Measurements from ENCODE around the gene HDAC8. TPM values are rescaled to one million over a fixed set of nuclear protein-coding genes. Genes with fewer than 3 reads are reported as not detected.

HDAC8 gene
- total and polyA plus RNA-seq, 2 donors (not counting 1 experiment from before 2014, with no cell fraction given): 13.3 to 41.9 TPM

DNA sequence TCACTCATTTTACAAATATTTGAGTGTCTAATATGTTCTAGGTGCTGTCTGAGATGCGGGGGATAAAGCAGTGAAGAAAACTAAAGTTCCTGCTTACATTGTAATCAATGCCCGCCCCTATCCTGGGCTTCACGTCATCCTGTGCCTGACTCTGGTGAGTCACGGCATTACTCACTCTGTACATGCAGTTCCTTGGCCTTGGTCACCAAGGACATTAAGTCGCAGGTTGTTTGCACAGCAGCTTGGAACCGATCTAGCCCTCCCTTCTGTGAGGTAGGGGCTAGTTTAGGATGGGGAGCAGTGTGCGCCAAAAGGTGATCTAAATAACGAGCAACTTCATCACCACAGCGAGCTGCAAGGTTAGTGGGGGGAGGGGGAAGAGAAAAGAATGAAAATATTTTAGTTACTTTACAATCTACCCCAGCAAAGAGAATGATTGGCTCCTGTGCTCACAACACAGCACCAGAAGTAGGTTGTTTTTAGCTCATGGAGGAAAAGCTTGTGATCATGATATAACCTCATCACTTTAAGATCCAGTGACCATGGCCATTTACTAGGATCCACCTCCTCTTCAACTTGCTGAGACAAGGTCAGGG lies 48.0 kb upstream of the HDAC8 start:
- Mint-ChIP-seq H3K27ac (no peak overlapping the region), H3K4me3 (no peak overlapping the region), H3K9me3 (ENCODE audit: insufficient read depth) (no peaks in the 10 kb centered on the region), H3K4me1 (no peaks in the 10 kb centered on the region), H3K27me3 (peaks cover 3% of the 10 kb centered on the region)
- no peak overlapping the region for H2AFZ ChIP-seq (ENCODE audit: insufficient read depth, low read depth, low read length, poor library complexity, severe bottlenecking)
- H3K79me2 ChIP-seq (ENCODE audit: control insufficient read depth, insufficient read depth, low read length): no peaks in the 10 kb centered on the region
- POLR2A ChIA-PET: no interaction called here
- H3K36me3 ChIP-seq (replicated peaks in 1 of 2; ENCODE audit: control extremely low read depth in 1 of 2, control insufficient read depth in 1 of 2, extremely low read depth in 1 of 2, insufficient read depth in 2 of 2, low read length in 1 of 2): no peaks in the 10 kb centered on the region
- H3K4me1 ChIP-seq (ENCODE audit: control insufficient read depth in 2 of 2, insufficient read depth in 2 of 2, low read length in 2 of 2): no peaks in the 10 kb centered on the region
- no peak overlapping the region for H3K4me2 ChIP-seq (replicated peaks; ENCODE audit: low read depth, low read length, poor library complexity, severe bottlenecking)
- intact Hi-C loops (cut with micrococcal nuclease): no loop called here
- H3K27me3 ChIP-seq (replicated peaks in 1 of 4; ENCODE audit: control extremely low read depth in 1 of 4, control insufficient read depth in 3 of 4, insufficient read depth in 4 of 4, low read length in 3 of 4): no peaks in the 10 kb centered on the region
- TF ChIP-seq, protein P1, sequence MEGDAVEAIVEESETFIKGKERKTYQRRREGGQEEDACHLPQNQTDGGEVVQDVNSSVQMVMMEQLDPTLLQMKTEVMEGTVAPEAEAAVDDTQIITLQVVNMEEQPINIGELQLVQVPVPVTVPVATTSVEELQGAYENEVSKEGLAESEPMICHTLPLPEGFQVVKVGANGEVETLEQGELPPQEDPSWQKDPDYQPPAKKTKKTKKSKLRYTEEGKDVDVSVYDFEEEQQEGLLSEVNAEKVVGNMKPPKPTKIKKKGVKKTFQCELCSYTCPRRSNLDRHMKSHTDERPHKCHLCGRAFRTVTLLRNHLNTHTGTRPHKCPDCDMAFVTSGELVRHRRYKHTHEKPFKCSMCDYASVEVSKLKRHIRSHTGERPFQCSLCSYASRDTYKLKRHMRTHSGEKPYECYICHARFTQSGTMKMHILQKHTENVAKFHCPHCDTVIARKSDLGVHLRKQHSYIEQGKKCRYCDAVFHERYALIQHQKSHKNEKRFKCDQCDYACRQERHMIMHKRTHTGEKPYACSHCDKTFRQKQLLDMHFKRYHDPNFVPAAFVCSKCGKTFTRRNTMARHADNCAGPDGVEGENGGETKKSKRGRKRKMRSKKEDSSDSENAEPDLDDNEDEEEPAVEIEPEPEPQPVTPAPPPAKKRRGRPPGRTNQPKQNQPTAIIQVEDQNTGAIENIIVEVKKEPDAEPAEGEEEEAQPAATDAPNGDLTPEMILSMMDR (IDR thresholded peaks at IDR 0.05): no peak
- no peak for TF ChIP-seq EZH2 (IDR thresholded peaks at IDR 0.05; ENCODE audit: borderline replicate concordance, insufficient read depth, low read depth, low read length, poor library complexity, severe bottlenecking)
- H4K20me1 ChIP-seq (ENCODE audit: control insufficient read depth, insufficient read depth, low read length, poor library complexity, severe bottlenecking): no peaks in the 10 kb centered on the region
- WGBS (ENCODE audit: insufficient coverage): 60% methylated on average over 1 of the region's 9 CpGs
- DNase-seq: no peak
- CTCF ChIA-PET: no interaction called here
- H3K27ac ChIP-seq (ENCODE audit: low read length in 2 of 2): no peak overlapping the region
- H3K4me3 ChIP-seq (ENCODE audit: control extremely low read depth in 1 of 5, extremely low read depth in 1 of 5, insufficient read depth in 1 of 5, low read depth in 2 of 5, low read length in 4 of 5): no peak overlapping the region
- H3K9me3 ChIP-seq (ENCODE audit: control extremely low read depth in 1 of 3, control insufficient read depth in 2 of 3, insufficient read depth in 1 of 3, low read length in 2 of 3): no peaks in the 10 kb centered on the region
- H3K9ac ChIP-seq (ENCODE audit: low read length): no peak overlapping the region
- ATAC-seq (ENCODE audit: low read depth): no peak

DNA sequence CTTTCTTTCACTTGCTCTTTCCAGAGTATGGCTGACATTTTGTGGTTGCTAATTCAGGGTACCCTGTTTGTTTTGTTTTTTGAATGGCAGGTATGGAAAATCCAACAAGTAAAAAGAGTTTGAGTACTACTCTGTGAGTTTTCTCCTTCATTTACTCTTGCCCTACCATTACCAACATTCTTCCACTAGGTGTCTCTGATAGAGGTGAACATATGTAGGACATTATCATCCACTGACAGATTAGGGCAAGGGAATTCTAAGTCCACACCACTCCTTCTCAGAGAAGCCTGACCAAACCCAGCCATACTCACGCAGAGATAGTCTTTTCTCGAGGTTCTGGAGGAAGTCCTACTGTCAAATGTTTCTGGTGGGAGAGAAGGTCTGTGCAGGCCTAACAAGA lies 36.7 kb upstream of the HDAC8 start:
- WGBS (ENCODE audit: insufficient coverage): no CpG with 5 or more reads among the region's 2 CpGs
- H3K4me3 Mint-ChIP-seq: no peak overlapping the region
- TF ChIP-seq, protein P1 (IDR thresholded peaks at IDR 0.05): no peak
- no peak for TF ChIP-seq EZH2 (IDR thresholded peaks at IDR 0.05; ENCODE audit: borderline replicate concordance, insufficient read depth, low read depth, low read length, poor library complexity, severe bottlenecking)
- H3K27ac Mint-ChIP-seq: no peak overlapping the region
- no peaks in the 10 kb centered on the region for H3K79me2 ChIP-seq (ENCODE audit: control insufficient read depth, insufficient read depth, low read length)
- no peaks in the 10 kb centered on the region for H3K36me3 ChIP-seq (replicated peaks in 1 of 2; ENCODE audit: control extremely low read depth in 1 of 2, control insufficient read depth in 1 of 2, extremely low read depth in 1 of 2, insufficient read depth in 2 of 2, low read length in 1 of 2)
- H3K4me2 ChIP-seq (replicated peaks; ENCODE audit: low read depth, low read length, poor library complexity, severe bottlenecking): no peak overlapping the region
- no peak overlapping the region for H3K9ac ChIP-seq (ENCODE audit: low read length)
- no peaks in the 10 kb centered on the region for H3K4me1 ChIP-seq (ENCODE audit: control insufficient read depth in 2 of 2, insufficient read depth in 2 of 2, low read length in 2 of 2)
- no peak overlapping the region for H3K27ac ChIP-seq (ENCODE audit: low read length in 2 of 2)
- no peaks in the 10 kb centered on the region for H4K20me1 ChIP-seq (ENCODE audit: control insufficient read depth, insufficient read depth, low read length, poor library complexity, severe bottlenecking)
- no peak overlapping the region for H3K4me3 ChIP-seq (ENCODE audit: control extremely low read depth in 1 of 5, extremely low read depth in 1 of 5, insufficient read depth in 1 of 5, low read depth in 2 of 5, low read length in 4 of 5)
- no peaks in the 10 kb centered on the region for H3K9me3 ChIP-seq (ENCODE audit: control extremely low read depth in 1 of 3, control insufficient read depth in 2 of 3, insufficient read depth in 1 of 3, low read length in 2 of 3)
- ATAC-seq (ENCODE audit: low read depth): no peak
- no peak overlapping the region for H2AFZ ChIP-seq (ENCODE audit: insufficient read depth, low read depth, low read length, poor library complexity, severe bottlenecking)
- no peaks in the 10 kb centered on the region for H3K4me1 Mint-ChIP-seq
- ChIA-PET POLR2A (no interaction called here), CTCF (no interaction called here)
- intact Hi-C loops (cut with micrococcal nuclease): no loop called here
- H3K27me3 ChIP-seq (replicated peaks in 1 of 4; ENCODE audit: control extremely low read depth in 1 of 4, control insufficient read depth in 3 of 4, insufficient read depth in 4 of 4, low read length in 3 of 4): no peaks in the 10 kb centered on the region
- no peaks in the 10 kb centered on the region for H3K9me3 Mint-ChIP-seq (ENCODE audit: insufficient read depth)
- DNase-seq: no peak
- H3K27me3 Mint-ChIP-seq: peaks cover 6% of the 10 kb centered on the region

Data from B cell (primary cell).